NB4 (cell line): ENCODE results near the gene BHMT2.
A peak's percentile ranks its signal among the peaks of the same experiment; 100 is the strongest.

Experiments used
- DNase-seq: peaks from one replicate; pipeline ENCODE4 v3.0.0; 2010; ENCODE audit warnings: low read depth
- H3K4me3 ChIP-seq: one replicate; pipeline ENCODE4 v1.5.1; 2011; ENCODE audit warnings: mild to moderate bottlenecking, low read depth, low read length, moderate library complexity
- CTCF ChIP-seq: IDR thresholded peaks from one replicate; pipeline ENCODE4 v1.5.1; 2012; ENCODE audit warnings: low read depth, low read length
- MAX ChIP-seq: IDR thresholded peaks from 2 replicates; pipeline ENCODE4 v1.6.1; 2011; ENCODE audit warnings: low read depth, low read length
- MYC ChIP-seq: IDR thresholded peaks from 2 replicates; pipeline ENCODE4 v1.6.1; 2011; ENCODE audit warnings: low read depth, low read length
- POLR2A ChIP-seq: IDR thresholded peaks from 2 replicates; pipeline ENCODE4 v1.6.1; 2011; ENCODE audit warnings: mild to moderate bottlenecking; ENCODE audit not compliant: insufficient read length; ENCODE audit errors: extremely low read depth

BHMT2 gene

GRCh38 chr5:79062436-79062835 lies 7.1 kb upstream of the BHMT2 start:
- TF ChIP-seq MYC, result no peak
- TF ChIP-seq POLR2A, result no peak
- TF ChIP-seq MAX, result no peak
- TF ChIP-seq CTCF, result no peak
- no peak for DNase-seq

GRCh38 chr5:79070350-79070667 lies 742 bp downstream of the BHMT2 start:
- TF ChIP-seq MAX, result no peak
- TF ChIP-seq CTCF, result no peak
- TF ChIP-seq MYC, result no peak
- TF ChIP-seq POLR2A, result no peak
- no peak for DNase-seq
- H3K4me3 ChIP-seq, result no peak overlapping the region

More at GRCh38 chr5:79062436-79062835, 7.1 kb upstream of the BHMT2 start:
- no peak overlapping the region for H3K4me3 ChIP-seq

- no peak overlapping the region for H3K4me3 ChIP-seq
- peak; percentile 62 for DNase-seq
- TF ChIP-seq POLR2A, result no peak
- peak; percentile 76 for TF ChIP-seq MAX
- peak; percentile 82 for TF ChIP-seq MYC
- no peak for TF ChIP-seq CTCF
These were observed 5.1 kb downstream of the BHMT2 start for GRCh38 chr5:79074641-79075040.

GRCh38 chr5:79075646-79076426 lies 6.3 kb downstream of the BHMT2 start:
- no peak overlapping the region for H3K4me3 ChIP-seq
- TF ChIP-seq POLR2A, result no peak
- DNase-seq, result no peak

- no peak for DNase-seq
- TF ChIP-seq MAX, result no peak
- TF ChIP-seq MYC, result no peak
- no peak for TF ChIP-seq CTCF
- TF ChIP-seq POLR2A, result no peak
- no peak overlapping the region for H3K4me3 ChIP-seq
These were observed 7.3 kb downstream of the BHMT2 start for GRCh38 chr5:79076819-79077218.

- H3K4me3 ChIP-seq, result no peak overlapping the region
- TF ChIP-seq CTCF (no peak), MYC (no peak), MAX (no peak), POLR2A (no peak)
- DNase-seq, result no peak
These were observed 8.3 kb downstream of the BHMT2 start for GRCh38 chr5:79077680-79078365.
